IMR-90 (cell line): Measurements from ENCODE around the gene MAP3K3. TPM values are rescaled to one million over a fixed set of nuclear protein-coding genes. Genes with fewer than 3 reads are reported as not detected.

Source experiments
- ATAC-seq: fragments of 200-7000 bp; cut with Tn5 transposase; 2 replicates; pipeline ENCODE4 v1.9.1; 2020; ENCODE audit warnings: low read depth, mild to moderate bottlenecking, moderate library complexity
- BruUV-seq: library from RNA; stranded (reverse); fragments of 400-500 nt; replicated peaks from 2 replicates; lab custom pipeline; 2021; lab: Mats Ljungman, UMichigan
- CTCF ChIA-PET: fragments of 300-600 bp; formaldehyde crosslinking; extraction: SDS; loops from one replicate; lab custom pipeline; 2021; ENCODE audit warnings: antibody characterized with exemption; lab: Yijun Ruan, JAX
- POLR2A ChIA-PET: fragments of 300-600 bp; sonication (Branson Sonifier 250); formaldehyde crosslinking; loops from one replicate; lab custom pipeline; 2022; ENCODE audit warnings: antibody characterized with exemption; ENCODE audit not compliant: unreplicated experiment; lab: Charles Lee
- DNase-seq: peaks from one replicate; pipeline ENCODE4 v3.0.0; 2013
- H2AFZ ChIP-seq: replicated peaks from 2 replicates; pipeline ENCODE3; 2013; ENCODE audit warnings: low read length, mild to moderate bottlenecking; ENCODE audit not compliant: poor library complexity
- H2AK5ac ChIP-seq: 2 replicates; pipeline ENCODE4 v1.6.1; 2013; ENCODE audit warnings: low read depth, low read length, inconsistent platforms
- H2AK9ac ChIP-seq: replicated peaks from 2 replicates; pipeline ENCODE3; 2013; ENCODE audit warnings: mild to moderate bottlenecking, low read depth, low read length, moderate library complexity; ENCODE audit not compliant: poor library complexity
- H2BK120ac ChIP-seq: 2 replicates; pipeline ENCODE4 v1.6.1; 2013; ENCODE audit warnings: low read depth, low read length, inconsistent platforms
- H2BK15ac ChIP-seq: 3 replicates; pipeline ENCODE4 v1.6.1; 2013; ENCODE audit warnings: low read depth, low read length, inconsistent platforms
- H2BK20ac ChIP-seq: 2 replicates; pipeline ENCODE4 v1.6.1; 2013; ENCODE audit warnings: low read depth, mild to moderate bottlenecking, inconsistent platforms, low read length, moderate library complexity
- H2BK5ac ChIP-seq: 2 replicates; pipeline ENCODE4 v1.6.1; 2013; ENCODE audit warnings: mild to moderate bottlenecking, low read depth, low read length, inconsistent platforms; ENCODE audit not compliant: poor library complexity, severe bottlenecking
- H3K14ac ChIP-seq: replicated peaks from 2 replicates; pipeline ENCODE4 v1.6.1; 2013; ENCODE audit warnings: low read depth, low read length, inconsistent platforms
- H3K18ac ChIP-seq: 2 replicates; pipeline ENCODE4 v1.6.1; 2013; ENCODE audit warnings: low read depth, low read length, control low read depth
- H3K23ac ChIP-seq: 2 replicates; pipeline ENCODE4 v1.6.1; 2013; ENCODE audit warnings: low read depth, low read length, inconsistent platforms
- H3K27ac ChIP-seq: 2 replicates; pipeline ENCODE4 v1.5.1; 2013; ENCODE audit warnings: mild to moderate bottlenecking, control low read depth, low read length; ENCODE audit not compliant: insufficient read depth
- H3K27me3 ChIP-seq: 2 replicates; pipeline ENCODE4 v1.6.1; 2013; ENCODE audit warnings: low read length; ENCODE audit not compliant: control insufficient read depth, insufficient read depth
- H3K36me3 ChIP-seq: 2 replicates; pipeline ENCODE4 v1.6.1; 2013; ENCODE audit warnings: low read length, mixed read lengths; ENCODE audit not compliant: control insufficient read depth, insufficient read depth
- H3K4ac ChIP-seq: 2 replicates; pipeline ENCODE4 v1.6.1; 2013; ENCODE audit warnings: low read depth, low read length, inconsistent platforms
- H3K4me1 ChIP-seq: 2 replicates; pipeline ENCODE4 v1.6.1; 2013; ENCODE audit warnings: low read length, mixed read lengths; ENCODE audit not compliant: control insufficient read depth, insufficient read depth
- H3K4me2 ChIP-seq: 2 replicates; pipeline ENCODE4 v1.6.1; 2013; ENCODE audit warnings: low read depth, mild to moderate bottlenecking, control low read depth, low read length, moderate library complexity
- H3K4me3 ChIP-seq: 2 replicates; pipeline ENCODE4 v1.5.1; 2013; ENCODE audit warnings: low read depth, mild to moderate bottlenecking, control low read depth, low read length, moderate library complexity; ENCODE audit not compliant: insufficient read depth
- H3K56ac ChIP-seq: 2 replicates; pipeline ENCODE4 v1.6.1; 2013; ENCODE audit warnings: low read length, inconsistent platforms; ENCODE audit not compliant: insufficient read depth; ENCODE audit errors: extremely low read depth
- H3K79me1 ChIP-seq, 2 experiments: 2 replicates each; pipeline ENCODE4 v1.6.1; 2013; ENCODE audit warnings: low read length in 2 of 2, inconsistent platforms in 1 of 2, low read depth in 1 of 2
- H3K9ac ChIP-seq: 2 replicates; pipeline ENCODE4 v1.6.1; 2013; ENCODE audit warnings: low read depth, low read length, control low read depth
- H3K9me1 ChIP-seq: 2 replicates; pipeline ENCODE4 v1.6.1; 2013; ENCODE audit warnings: low read length, inconsistent platforms; ENCODE audit not compliant: insufficient read depth
- H3K9me3 ChIP-seq: 2 replicates; pipeline ENCODE4 v1.6.1; 2013; ENCODE audit warnings: low read length; ENCODE audit not compliant: control insufficient read depth, insufficient read depth
- H4K20me1 ChIP-seq: 2 replicates; pipeline ENCODE4 v1.6.1; 2013; ENCODE audit warnings: low read length, inconsistent platforms; ENCODE audit not compliant: insufficient read depth
- H4K5ac ChIP-seq: 2 replicates; pipeline ENCODE4 v1.6.1; 2013; ENCODE audit warnings: mild to moderate bottlenecking, low read depth, low read length, control low read depth
- H4K8ac ChIP-seq, 2 experiments: 2 replicates each; pipeline ENCODE4 v1.6.1; 2013; ENCODE audit warnings: low read depth in 2 of 2, low read length in 2 of 2, control low read depth in 1 of 2, inconsistent platforms in 1 of 2
- H4K91ac ChIP-seq: 2 replicates; pipeline ENCODE4 v1.6.1; 2013; ENCODE audit warnings: low read depth, low read length, inconsistent platforms; ENCODE audit not compliant: insufficient read depth
- CEBPB ChIP-seq: IDR thresholded peaks from 2 replicates; pipeline ENCODE4 v1.6.1; 2012; ENCODE audit warnings: low read depth, low read length, improper control_type of control experiment
- CHD1 ChIP-seq: IDR thresholded peaks from 2 replicates; pipeline ENCODE4 v1.6.1; 2012; ENCODE audit warnings: low read depth, low read length, improper control_type of control experiment
- NFE2L2 ChIP-seq: fragments of 150-350 bp; IDR thresholded peaks from 2 replicates; pipeline ENCODE4 v1.6.1; 2016; ENCODE audit warnings: low read depth, mild to moderate bottlenecking, low read length
- POLR2A ChIP-seq: IDR thresholded peaks from 2 replicates; pipeline ENCODE4 v1.6.1; 2012; ENCODE audit warnings: mild to moderate bottlenecking, low read depth, low read length
- RAD21 ChIP-seq: IDR thresholded peaks from 2 replicates; pipeline ENCODE4 v1.6.1; 2012; ENCODE audit warnings: low read length, improper control_type of control experiment
- WGBS, 2 experiments: methylation state at CpG; one replicate each; pipeline versions ENCODE4 v1.1.5 to v1.1.7; 2013; ENCODE audit warnings: missing lambda C conversion rate in 2 of 2; ENCODE audit not compliant: insufficient read length in 1 of 2; ENCODE audit errors: extremely low coverage in 2 of 2; 5-methylcytosine and 5-hydroxymethylcytosine counted together
- dilution Hi-C: fragments of 300-500 bp; cut with HindIII; formaldehyde crosslinking; loops from one replicate; pipeline ENCODE4 v1.14.3; 2018; ENCODE audit warnings: low sequenced_read_pairs; ENCODE audit not compliant: unreplicated experiment
- in situ Hi-C: fragments of 300-500 bp; cut with MboI; formaldehyde crosslinking; loops from 3 replicates; pipeline ENCODE4 v1.14.3; 2019; ENCODE audit warnings: low sequenced_read_pairs, inconsistent platforms, mixed read lengths
- intact Hi-C: fragments of 100-400 bp; cut with micrococcal nuclease; formaldehyde crosslinking; loops from 2 replicates; pipeline ENCODE4 v1.10.0; 2022
- polyA plus RNA-seq, 3 experiments: library from polyadenylated mRNA; depleted of rRNA; stranded (reverse); fragments of >200 nt; gene quantifications; 2 replicates each; pipeline ENCODE4 v1.2.3, GENCODE V29; 2012; ENCODE audit warnings: low replicate concordance in 1 of 3
- total RNA-seq: library from RNA; depleted of rRNA; stranded (reverse); fragments of >200 nt; gene quantifications from 2 replicates; pipeline ENCODE4 v1.2.3, GENCODE V29; 2012
- TF ChIP-seq, protein P1 (sequence below): fragments of 150-350 bp; IDR thresholded peaks from 2 replicates; pipeline ENCODE4 v1.6.1; 2017; ENCODE audit warnings: mild to moderate bottlenecking, antibody characterized with exemption, low read length, low read depth

Gene MAP3K3
- total and polyA plus RNA-seq, 2 of the 4 experiments (the other 2 are of a cell fraction) = 19.1 to 25.6 TPM

DNA sequence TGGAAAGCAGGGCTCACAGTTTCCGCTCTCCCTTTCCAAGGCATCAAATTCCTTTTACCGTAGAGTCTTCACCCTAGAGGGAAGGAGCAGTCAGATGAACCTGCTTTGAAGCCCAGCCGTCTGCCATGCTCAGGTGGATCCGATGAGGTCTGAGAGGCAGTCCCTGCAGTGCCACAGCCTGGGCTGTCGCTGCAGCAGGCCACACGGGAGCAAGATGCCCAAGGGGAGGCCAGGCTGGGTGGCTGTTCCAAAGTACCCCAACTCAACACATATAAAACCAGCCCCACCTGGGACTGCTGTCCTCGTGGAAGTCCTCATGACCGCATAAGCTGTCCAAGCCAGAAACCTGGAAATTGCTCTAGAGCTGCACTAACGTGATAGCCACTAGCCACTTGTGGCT is 82.6 kb downstream of the MAP3K3 start:
- ChIA-PET POLR2A (no interaction called here), CTCF (no interaction called here)
- Histone ChIP-seq H3K4me3 (no peak overlapping the region), H2AK5ac (no peak overlapping the region), H3K27ac (no peak overlapping the region), H3K14ac (no peak overlapping the region), H3K23ac (no peak overlapping the region), H2AFZ (no peak overlapping the region), H3K27me3 (no peaks in the 10 kb centered on the region), H4K91ac (no peak overlapping the region), H3K79me1 (peaks cover 0 to 20% of the 10 kb centered on the region in 2 experiments; a peak in 2 of 4 replicates), H2AK9ac (no peak overlapping the region), H2BK120ac (no peak overlapping the region), H3K9ac (no peak overlapping the region), H3K4ac (no peak overlapping the region), H4K20me1 (no peaks in the 10 kb centered on the region), H3K4me1 (no peaks in the 10 kb centered on the region), H3K36me3 (peaks cover 37% of the 10 kb centered on the region), H3K9me1 (no peaks in the 10 kb centered on the region), H3K9me3 (no peaks in the 10 kb centered on the region), H4K5ac (no peak overlapping the region), H4K8ac (no peak overlapping the region), H2BK20ac (no peak overlapping the region), H2BK5ac (no peak overlapping the region), H3K56ac (no peak overlapping the region), H3K4me2 (no peak overlapping the region), H3K18ac (no peak overlapping the region), H2BK15ac (no peak overlapping the region)
- ATAC-seq (no peak), DNase-seq (no peak)
- TF ChIP-seq CHD1 = no peak
- TF ChIP-seq, protein P1, sequence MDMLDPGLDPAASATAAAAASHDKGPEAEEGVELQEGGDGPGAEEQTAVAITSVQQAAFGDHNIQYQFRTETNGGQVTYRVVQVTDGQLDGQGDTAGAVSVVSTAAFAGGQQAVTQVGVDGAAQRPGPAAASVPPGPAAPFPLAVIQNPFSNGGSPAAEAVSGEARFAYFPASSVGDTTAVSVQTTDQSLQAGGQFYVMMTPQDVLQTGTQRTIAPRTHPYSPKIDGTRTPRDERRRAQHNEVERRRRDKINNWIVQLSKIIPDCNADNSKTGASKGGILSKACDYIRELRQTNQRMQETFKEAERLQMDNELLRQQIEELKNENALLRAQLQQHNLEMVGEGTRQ = no peak
- TF ChIP-seq CEBPB = no peak
- TF ChIP-seq NFE2L2 = no peak
- TF ChIP-seq POLR2A = no peak
- no peak for TF ChIP-seq RAD21
- BruUV-seq = no TSS peak
- in situ Hi-C loops (no loop called here), intact Hi-C loops (no loop called here), dilution Hi-C loops (no loop called here)
- no CpG with 5 or more reads among the region's 9 CpGs for WGBS, 2 experiments
